HG03060 (cell line): Measurements from ENCODE around the gene TLE5.
"Not testable (repeated sequence)": the region's sequence is repeated elsewhere in the genome, so short reads cannot be mapped to it uniquely, and the experiment has no call there.

Experiments used
- ATAC-seq: cut with Tn5 transposase; IDR thresholded peaks from one replicate; pipeline ENCODE4 v1.9.1; 2021; ENCODE audit warnings: low read depth, moderate number of reproducible peaks; ENCODE audit not compliant: unreplicated experiment

TLE5 gene

DNA sequence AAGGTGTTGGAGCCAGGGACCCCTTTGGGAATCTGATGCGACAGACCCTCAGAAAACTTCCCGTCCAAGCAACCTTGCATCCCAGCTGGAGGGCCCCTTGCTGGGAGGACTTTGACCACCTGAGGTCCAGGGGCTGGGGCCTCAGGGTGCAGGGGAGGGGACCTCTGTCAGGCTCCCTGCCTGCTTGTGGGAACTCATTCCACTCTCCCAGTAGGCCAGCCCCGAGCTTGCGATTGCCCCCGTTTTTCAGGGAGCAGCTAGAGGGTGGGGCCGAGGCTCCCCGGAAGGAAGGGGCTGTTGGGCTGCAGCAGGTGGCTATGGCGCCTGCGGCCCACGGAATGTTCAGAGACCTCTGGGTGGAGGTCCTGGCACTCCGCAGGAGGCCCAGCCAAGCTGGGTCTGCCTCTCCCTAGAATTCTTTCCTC is 34.6 kb upstream of the TLE5 start:
- ATAC-seq: no peak

DNA sequence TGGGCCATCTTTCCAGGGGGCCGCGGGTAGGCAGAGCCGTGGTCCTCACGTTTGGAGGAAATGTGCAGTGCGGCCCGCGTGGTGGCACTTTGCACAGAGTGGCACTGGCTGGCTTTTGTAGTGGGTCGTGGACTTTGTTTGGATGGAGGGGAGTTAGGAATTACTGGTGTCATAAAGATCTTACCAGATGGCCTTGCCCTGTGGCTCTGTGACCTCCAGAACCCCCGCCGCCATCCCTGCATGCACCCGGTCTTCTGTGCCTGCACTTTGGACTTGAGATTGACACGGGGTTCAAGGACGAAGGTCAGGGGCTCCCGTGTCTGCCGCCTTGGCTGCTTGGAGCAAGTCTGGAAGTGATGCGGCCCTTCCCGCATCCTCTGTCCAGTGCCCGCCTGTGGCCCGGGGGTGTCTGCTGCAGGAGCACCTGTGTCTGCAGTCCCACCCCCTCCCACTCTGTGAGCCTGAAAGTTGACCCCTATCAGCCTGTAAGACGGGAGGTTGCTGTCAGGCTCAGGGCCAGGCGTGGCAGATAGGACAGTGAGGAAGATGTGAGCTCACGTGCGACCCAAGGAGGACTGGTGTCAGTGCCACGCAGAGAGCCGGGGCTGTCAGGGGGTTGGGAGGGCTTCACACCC is 34.1 kb upstream of the TLE5 start:
- no peak for ATAC-seq

DNA sequence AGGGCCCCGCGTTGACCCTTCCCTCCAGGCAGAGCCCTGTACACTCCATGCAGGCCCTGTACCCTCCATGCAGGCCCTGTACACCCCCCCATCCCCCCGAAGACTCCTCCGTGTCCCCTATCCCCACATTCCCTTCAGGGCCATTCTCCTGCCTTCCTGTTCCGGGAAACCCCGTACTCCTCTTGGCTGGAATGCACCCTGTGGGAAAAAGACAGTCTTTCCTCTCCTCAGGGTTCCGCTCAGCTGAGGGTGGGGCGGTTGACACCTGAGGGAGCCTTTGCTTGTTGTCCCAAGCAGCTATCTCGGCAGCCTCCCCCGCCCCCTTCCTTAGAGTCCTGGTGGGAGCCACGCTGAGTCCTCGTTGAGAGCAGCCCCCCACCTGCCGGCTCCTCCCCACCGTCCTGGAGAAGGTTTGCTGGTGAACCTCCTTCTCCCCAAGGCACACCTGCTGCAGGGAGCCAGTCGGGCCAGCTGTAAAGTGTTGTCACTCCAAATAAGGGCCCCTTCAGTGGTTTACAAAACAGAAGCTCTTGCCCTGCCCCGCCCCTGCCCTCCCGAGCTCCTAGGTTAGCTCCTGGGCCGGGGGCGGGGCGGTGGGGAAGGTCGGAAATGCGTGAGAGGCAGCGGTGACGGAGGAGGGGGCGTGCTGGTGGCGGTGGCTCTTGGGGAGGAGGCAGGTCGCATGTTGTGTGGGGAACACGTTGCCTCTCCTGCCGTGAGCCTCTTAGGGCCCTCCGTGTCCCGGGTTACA is 33.3 kb upstream of the TLE5 start:
- ATAC-seq: no peak

DNA sequence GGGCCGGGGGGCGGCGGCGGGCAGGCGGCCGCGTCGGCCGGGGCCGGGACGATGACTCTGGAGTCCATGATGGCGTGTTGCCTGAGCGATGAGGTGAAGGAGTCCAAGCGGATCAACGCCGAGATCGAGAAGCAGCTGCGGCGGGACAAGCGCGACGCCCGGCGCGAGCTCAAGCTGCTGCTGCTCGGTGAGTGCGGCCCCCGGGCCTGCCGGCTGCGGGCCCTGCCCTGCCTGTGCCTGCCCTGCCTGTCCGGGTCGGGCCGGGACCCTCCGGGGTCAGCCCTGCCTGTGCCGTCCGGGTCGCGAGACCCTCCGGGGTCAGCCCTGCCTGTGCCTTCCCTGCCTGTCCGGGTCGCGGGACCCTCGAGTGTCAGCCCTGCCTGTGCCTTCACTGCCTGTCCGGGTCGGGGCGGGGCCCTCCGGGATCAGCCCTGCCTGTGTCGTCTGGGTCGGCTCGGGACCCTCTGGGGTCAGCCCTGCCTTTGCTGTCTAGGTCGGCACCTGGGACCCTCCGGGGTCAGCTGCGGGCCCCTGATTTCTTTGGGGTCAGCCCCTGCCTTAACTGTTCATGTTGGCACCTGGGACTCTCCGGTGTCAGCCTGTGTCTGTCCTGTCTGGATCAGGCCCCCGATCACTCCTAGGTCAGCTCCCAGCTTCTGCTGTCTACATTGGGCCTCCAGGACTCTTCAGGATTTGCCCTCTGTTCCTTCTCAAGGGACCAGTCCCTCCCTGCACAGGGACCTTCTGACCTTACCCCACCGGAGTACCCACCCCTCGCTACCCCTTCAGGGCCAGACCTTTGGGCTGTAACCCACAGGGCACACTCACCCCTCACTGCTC is 32.5 kb upstream of the TLE5 start:
- ATAC-seq: no peak

DNA sequence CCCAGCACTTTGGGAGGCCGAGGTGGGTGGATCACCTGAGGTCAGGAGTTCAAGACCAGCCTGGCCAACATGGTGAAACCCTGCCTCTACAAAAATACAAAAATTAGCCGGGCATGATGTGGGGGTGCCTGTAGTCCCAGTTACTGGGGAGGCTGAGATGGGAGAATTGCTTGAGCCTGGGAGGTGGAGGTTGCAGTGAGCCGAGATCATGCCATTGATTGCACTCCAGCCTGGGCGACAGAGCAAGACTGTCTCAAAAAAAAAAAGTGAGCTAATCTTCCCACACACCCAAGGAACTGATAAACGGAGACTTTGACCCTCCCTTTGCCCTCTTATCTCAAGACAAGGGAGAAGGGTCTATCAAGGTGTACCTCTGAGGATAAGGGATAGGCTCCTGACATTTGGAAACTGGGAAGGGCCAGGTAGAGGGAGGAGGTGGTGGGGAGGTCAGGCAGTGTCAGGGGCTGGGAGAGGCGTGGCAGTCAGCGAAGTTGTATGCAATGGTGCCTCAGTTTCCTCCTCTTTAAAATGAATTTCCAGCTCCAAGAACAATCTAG is 27.1 kb upstream of the TLE5 start:
- ATAC-seq: not testable (repeated sequence)

- ATAC-seq: no peak
Measured at GRCh38 chr19:3087769-3088168, 25.5 kb upstream of the TLE5 start.

DNA sequence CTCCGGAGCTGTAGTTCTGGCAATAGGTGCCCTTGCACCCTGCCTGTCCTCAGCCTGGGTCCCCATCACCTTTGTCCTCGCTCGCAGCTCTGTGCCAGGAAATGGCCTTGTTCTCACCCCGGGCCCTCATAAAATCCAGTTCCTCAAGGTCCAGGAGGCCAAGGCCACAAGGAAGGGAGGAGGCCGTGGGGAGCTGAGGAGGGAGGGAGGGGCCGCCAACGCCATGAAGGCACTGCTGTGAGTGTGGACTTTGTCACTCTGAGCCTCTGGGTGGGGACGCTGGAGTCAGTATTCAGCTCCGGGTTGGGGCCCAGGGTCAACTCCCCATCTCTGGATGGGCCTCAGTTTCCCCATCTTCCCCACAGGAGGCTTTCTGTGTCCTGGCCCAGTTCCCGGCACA is 22.6 kb upstream of the TLE5 start:
- ATAC-seq: no peak

DNA sequence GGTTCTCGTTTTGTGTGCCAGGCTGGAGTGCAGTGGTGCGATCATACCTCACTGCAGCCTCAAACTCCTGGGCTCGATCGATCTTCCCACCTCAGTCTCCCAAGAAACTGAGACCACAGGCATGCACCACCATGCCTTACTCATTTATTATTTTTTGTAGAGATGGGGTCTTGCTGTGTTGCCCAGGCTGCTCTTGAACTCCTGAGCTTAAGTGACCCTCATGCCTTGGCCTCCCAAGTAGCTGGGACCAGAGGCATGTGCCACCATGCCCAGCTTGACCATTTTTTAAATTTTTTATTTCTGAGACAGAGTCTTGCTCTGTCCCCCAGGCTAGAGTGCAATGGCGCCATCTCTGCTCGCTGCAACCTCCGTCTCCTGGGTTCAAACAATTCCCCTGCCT is 21.7 kb upstream of the TLE5 start:
- no peak for ATAC-seq

DNA sequence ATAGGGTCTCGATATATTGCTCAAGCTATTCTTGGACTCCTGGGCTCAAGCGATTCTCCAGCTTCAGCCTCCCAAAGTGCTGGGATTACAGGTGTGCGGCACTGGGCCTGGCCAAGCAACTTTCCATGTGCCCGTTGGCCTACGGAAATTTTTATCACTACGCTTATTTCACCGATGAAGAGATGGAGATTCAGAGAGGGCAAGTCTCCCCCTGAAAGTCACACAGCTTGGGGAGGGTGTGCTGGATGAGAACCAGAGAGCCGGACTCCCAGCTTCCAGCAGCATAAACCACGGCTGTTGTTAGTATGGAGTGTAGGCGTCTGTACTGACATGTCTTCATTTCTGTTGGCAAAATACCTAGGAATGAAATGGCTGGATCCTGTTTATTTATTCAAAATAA is 20.0 kb upstream of the TLE5 start:
- ATAC-seq: no peak

DNA sequence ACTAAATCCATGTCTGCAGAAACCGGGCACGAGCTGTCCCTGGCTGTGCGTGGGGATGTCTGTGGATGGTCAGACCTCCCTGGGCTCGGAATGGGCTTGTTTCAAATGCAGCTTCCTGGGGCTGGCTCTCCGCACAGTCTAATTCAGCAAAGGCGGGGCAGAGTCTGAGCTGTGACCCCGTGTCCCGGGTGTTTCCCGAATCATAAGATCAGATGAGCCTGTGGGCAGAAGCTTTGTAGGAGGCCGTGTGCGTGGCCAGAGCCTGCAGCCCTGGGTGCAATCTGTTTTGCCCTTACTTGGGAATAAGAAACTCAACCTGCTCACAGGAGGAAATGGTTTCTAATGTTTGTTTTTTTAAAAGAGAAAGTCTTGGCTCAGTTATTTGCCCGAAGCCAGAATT is 18.0 kb upstream of the TLE5 start:
- ATAC-seq: no peak

DNA sequence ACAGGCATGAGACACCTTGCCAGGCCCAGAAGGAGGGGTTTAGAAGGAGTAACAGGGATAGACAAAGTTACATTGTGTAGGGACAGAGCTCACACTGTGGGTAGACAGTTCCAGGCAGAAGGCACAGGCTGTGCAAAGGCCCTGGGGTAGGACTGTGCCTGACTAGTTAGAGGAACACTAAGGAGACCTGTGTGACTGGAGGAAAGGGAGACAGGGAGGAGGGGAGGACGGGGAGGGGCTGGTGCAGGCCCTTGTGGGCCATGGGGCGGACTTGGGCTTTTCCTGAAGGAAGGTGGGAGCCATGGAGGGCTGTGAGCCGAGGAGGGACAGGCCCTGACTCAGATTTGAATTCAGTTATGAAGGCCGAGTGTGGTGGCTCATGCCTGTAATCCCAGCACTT is 17.3 kb upstream of the TLE5 start:
- ATAC-seq: no peak

DNA sequence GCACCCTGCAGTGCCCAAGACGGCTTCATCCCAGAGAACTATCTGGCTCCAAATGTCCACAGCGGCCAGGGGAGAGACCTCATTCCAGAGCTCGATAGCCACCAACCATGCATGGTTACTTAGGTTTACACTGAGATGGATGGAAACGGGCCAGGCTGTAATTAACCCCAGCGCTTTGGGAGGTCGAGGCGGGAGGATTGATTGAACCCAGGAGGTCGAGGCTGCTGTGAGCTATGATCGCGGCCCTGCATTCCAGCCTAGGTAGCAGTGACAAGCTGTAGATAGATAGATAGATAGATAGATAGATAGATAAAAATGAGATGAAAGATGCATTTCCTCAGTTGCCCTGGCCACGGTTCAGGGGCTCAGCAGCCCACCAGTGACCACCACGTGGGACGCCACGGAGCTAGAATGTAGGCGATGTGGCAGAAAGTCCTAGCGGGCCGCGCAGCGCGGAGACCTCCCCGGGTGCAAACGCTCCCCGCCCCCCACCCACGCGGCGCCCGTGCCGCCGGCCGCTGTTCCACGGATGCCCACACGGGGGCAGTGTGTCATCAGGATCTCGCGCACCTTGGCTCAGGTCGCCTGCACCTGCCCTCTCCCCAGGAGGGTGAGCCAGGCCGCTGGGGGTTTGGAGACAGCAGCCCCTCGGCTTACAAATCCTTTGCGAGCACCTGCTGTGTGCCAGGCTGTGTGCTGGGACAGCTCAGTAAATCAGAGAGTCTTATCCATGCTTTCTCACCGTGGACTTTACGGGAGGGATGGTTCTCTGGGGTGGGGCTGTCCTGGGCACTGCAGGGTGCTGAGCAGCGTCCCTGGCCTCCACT is 13.5 kb upstream of the TLE5 start:
- no peak for ATAC-seq

GRCh38 chr19:3073931-3074595 is 11.8 kb upstream of the TLE5 start:
- no peak for ATAC-seq

DNA sequence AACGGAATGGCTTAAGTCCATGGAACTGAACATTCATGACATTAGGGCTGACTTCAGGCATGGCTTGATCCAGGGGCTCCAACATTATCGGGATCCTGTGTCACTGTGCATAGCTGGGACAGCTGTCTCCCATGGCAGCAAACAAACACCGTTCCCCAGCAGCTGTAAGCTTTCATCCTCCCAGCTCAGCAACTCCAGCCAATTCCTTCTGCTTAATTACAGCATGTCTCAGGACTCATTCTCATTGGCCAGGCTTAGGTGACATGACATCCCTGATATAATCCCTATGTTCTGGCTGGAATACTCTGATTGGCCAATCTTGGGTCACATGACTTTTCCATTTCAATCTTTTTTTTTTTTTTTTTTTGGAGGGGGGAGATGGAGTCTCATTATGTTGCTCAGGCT is 10.9 kb upstream of the TLE5 start:
- ATAC-seq: no peak

GRCh38 chr19:3071768-3072167 is 9.5 kb upstream of the TLE5 start:
- ATAC-seq: no peak

DNA sequence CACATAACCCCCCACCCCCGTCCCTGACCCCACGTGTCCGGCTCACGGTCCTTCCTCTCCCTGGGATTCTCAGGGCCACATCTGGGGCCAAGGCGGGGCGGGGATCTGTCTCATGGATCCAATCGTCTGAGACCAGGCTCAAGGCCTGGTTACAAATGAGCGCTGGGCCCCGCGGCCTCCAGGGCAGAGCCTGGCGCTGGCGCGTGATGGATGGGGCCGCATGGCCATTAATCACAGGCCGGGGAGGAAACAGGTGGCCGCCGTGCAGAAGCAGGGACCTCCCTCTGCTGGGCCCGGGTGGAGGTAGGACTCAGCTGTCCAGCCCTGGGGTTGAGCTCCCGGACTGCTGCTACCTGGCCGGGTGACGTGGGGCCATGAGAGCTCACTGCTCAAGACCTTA is 5.8 kb upstream of the TLE5 start:
- ATAC-seq: no peak

GRCh38 chr19:3067563-3067962 is 5.3 kb upstream of the TLE5 start:
- ATAC-seq: no peak

DNA sequence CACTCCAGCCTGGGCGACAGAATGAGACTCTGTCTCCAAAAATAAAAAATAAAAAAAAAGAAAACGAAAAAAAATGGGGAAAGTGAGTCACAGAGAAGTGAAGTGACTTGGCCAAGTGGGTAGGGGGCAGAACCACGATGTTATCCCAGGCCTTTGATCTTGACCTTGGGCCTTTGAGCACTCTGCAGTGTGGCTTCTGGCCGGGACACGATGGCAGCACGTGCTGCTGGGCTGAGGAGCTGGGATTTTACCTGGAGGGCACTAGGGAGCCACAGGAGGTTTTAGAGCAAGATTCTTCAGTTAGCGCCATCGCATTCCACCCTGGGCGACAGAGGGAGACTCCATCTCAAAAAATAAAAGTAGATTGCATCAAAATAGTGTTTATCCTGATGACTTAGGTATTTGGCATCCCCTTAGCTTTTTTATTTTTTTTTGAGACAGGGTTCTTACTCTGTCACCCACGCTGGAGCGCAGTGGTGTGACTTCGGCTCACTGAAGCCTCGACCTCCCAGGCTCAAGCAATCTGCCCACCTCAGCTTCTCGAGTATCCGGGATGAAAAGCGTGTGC is 4.3 kb upstream of the TLE5 start:
- ATAC-seq: no peak

- no peak for ATAC-seq
Measured at GRCh38 chr19:3065675-3066357, 3.5 kb upstream of the TLE5 start.
